DOHH2 (cell line): ENCODE data around the gene LSM2.

Experiments used
- H3F3A ChIP-seq: fragments of 200-600 bp; sonication (generic), shearing (Covaris generic); 2 replicates; pipeline ENCODE4 v1.6.0; 2016; ENCODE audit warnings: antibody characterized with exemption, mild to moderate bottlenecking; ENCODE audit not compliant: control insufficient read depth, insufficient read depth
- H3K27ac ChIP-seq: fragments of 200-600 bp; sonication (generic); 2 replicates; pipeline ENCODE4 v1.5.1; 2014; ENCODE audit warnings: low read depth, mild to moderate bottlenecking, low read length, moderate library complexity
- H3K27me3 ChIP-seq: fragments of 200-600 bp; sonication (generic); 2 replicates; pipeline ENCODE4 v1.6.1; 2014; ENCODE audit warnings: mild to moderate bottlenecking, low read length, mixed read lengths; ENCODE audit not compliant: control insufficient read depth
- H3K36me3 ChIP-seq: fragments of 200-600 bp; sonication (generic); 2 replicates; pipeline ENCODE4 v1.6.1; 2014; ENCODE audit warnings: mild to moderate bottlenecking, low read length, moderate library complexity, mixed read lengths; ENCODE audit not compliant: control insufficient read depth
- H3K4me1 ChIP-seq: fragments of 200-600 bp; sonication (generic); 2 replicates; pipeline ENCODE4 v1.6.1; 2014; ENCODE audit warnings: mild to moderate bottlenecking, low read length, mixed read lengths; ENCODE audit not compliant: control insufficient read depth
- H3K4me2 ChIP-seq: fragments of 200-600 bp; sonication (generic); 2 replicates; pipeline ENCODE4 v1.6.0; 2014; ENCODE audit warnings: mild to moderate bottlenecking, low read length, moderate library complexity
- H3K4me3 ChIP-seq: fragments of 200-600 bp; sonication (generic); 2 replicates; pipeline ENCODE4 v1.5.1; 2014; ENCODE audit warnings: mild to moderate bottlenecking, low read length, mixed read lengths
- H3K79me2 ChIP-seq: fragments of 200-600 bp; sonication (generic); 2 replicates; pipeline ENCODE4 v1.6.1; 2014; ENCODE audit warnings: mild to moderate bottlenecking, low read length, mixed read lengths; ENCODE audit not compliant: control insufficient read depth
- H3K9me2 ChIP-seq: fragments of 200-600 bp; sonication (generic); replicated peaks from 2 replicates; pipeline ENCODE4 v1.6.1; 2014; ENCODE audit warnings: mild to moderate bottlenecking, low read length, mixed read lengths; ENCODE audit not compliant: control insufficient read depth
- H3K9me3 ChIP-seq: fragments of 200-600 bp; sonication (generic); 2 replicates; pipeline ENCODE4 v1.6.1; 2014; ENCODE audit warnings: antibody characterized with exemption, low read length, mixed read lengths; ENCODE audit not compliant: control insufficient read depth, insufficient read depth
- H4K20me1 ChIP-seq: fragments of 200-600 bp; sonication (generic); 2 replicates; pipeline ENCODE4 v1.6.0; 2014; ENCODE audit warnings: low read depth, mild to moderate bottlenecking, antibody characterized with exemption, low read length, moderate library complexity; ENCODE audit not compliant: control insufficient read depth, insufficient read depth
- EZH2phosphoT487 ChIP-seq: fragments of 200-600 bp; sonication (generic); IDR thresholded peaks from 2 replicates; pipeline ENCODE4 v1.6.1; 2017; ENCODE audit warnings: borderline replicate concordance, mild to moderate bottlenecking, antibody characterized with exemption, low read length, moderate library complexity, mixed read lengths
- TF ChIP-seq, protein P1 (sequence below): fragments of 200-600 bp; sonication (generic); IDR thresholded peaks from one replicate; pipeline ENCODE4 v1.5.1; 2014; ENCODE audit warnings: antibody characterized with exemption, mild to moderate bottlenecking, low read depth, low read length; ENCODE audit not compliant: poor library complexity, severe bottlenecking

The LSM2 gene

DNA sequence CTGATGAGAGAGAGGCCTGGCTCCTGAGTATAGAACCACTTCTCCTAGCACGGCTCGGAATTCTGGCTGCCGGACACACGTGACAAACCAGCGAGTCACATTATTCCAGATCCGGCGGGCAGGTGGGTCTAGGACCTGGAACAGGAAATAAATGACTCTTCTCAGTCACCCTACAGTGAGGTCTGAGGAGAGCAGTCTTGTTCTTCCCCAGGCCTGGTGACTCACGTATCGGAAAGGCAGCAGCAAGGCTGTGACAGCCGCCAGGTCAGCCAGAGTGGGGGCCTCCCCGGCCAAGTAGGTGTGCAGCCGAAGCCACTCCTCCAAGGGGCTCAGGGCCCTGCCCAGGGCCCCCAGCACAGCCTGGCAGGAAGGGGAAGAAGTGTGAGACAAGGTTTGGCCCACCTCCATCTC is 14.0 kb downstream of the LSM2 start:
- no peak overlapping the region for H3K4me3 ChIP-seq
- peaks cover 50% of the 10 kb centered on the region for H3K4me1 ChIP-seq
- H3K27ac ChIP-seq = no peak overlapping the region
- H3K9me3 ChIP-seq = no peaks in the 10 kb centered on the region
- H3K9me2 ChIP-seq = no peaks in the 10 kb centered on the region
- H3K36me3 ChIP-seq = peaks cover 61% of the 10 kb centered on the region
- no peak overlapping the region for H3K4me2 ChIP-seq
- H3F3A ChIP-seq = peaks cover 22% of the 10 kb centered on the region
- peaks cover 42% of the 10 kb centered on the region for H3K79me2 ChIP-seq
- peaks cover 4% of the 10 kb centered on the region; the same call in 1 of the 2 replicates for H4K20me1 ChIP-seq
- no peak for TF ChIP-seq EZH2phosphoT487
- TF ChIP-seq, protein P1, sequence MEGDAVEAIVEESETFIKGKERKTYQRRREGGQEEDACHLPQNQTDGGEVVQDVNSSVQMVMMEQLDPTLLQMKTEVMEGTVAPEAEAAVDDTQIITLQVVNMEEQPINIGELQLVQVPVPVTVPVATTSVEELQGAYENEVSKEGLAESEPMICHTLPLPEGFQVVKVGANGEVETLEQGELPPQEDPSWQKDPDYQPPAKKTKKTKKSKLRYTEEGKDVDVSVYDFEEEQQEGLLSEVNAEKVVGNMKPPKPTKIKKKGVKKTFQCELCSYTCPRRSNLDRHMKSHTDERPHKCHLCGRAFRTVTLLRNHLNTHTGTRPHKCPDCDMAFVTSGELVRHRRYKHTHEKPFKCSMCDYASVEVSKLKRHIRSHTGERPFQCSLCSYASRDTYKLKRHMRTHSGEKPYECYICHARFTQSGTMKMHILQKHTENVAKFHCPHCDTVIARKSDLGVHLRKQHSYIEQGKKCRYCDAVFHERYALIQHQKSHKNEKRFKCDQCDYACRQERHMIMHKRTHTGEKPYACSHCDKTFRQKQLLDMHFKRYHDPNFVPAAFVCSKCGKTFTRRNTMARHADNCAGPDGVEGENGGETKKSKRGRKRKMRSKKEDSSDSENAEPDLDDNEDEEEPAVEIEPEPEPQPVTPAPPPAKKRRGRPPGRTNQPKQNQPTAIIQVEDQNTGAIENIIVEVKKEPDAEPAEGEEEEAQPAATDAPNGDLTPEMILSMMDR = no peak
- no peaks in the 10 kb centered on the region for H3K27me3 ChIP-seq

DNA sequence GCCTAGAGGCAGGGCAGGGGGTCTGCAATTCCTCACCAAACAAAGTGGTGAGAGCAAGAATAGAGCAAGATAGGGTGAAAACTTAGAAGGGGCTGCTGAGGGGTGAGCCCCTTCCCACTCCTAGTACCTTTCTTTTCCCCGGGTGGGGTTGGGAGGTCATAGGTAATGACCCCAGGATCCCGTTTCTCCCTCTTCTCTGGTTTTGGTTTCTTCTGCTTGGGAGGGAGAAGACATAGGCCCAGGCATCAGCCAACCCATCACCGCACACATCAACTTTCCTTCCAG is 14.7 kb downstream of the LSM2 start:
- H3K79me2 ChIP-seq = peaks cover 42% of the 10 kb centered on the region

DNA sequence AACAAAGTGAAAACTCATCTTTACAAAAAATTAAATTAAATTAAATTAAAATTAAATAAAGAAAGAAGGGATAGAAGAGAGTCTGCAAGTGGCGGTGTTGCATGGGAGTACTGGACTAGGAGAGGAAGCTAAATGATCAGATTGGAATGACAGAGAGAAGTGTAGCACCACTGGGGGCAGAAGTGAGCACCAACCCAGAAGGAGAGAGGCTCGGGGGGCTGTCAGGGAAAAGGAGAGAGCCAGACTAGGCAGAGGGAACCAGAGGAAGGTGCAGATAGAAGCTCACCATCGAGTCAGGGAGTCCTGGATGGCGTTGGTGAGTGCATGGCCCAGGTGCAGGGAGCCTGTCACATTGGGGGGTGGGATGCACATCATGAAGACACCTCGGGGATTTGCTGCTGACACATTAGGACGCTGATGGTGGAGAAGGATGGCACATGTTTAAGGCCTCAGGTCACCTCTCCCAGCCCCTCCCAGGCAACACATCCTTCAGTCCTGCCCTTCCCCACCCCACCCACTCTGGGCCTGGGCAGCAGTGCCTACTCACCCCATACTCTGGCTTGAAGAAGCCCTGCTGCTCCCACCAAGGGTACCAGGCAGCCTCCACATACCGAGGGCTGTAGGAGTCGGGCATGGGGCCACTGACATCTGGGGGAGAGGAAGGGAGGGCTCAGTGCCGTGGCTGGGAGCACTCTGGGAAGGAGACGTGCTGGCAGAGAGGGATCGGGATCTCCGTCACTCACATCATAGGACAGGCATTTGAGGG is 15.3 kb downstream of the LSM2 start:
- Histone ChIP-seq H3K27me3 (no peaks in the 10 kb centered on the region), H3K79me2 (peaks cover 42% of the 10 kb centered on the region), H3K27ac (no peak overlapping the region), H3K4me1 (peaks cover 38% of the 10 kb centered on the region), H4K20me1 (peaks cover 4% of the 10 kb centered on the region; the same call in 1 of the 2 replicates), H3F3A (peaks cover 10% of the 10 kb centered on the region), H3K9me3 (no peaks in the 10 kb centered on the region), H3K9me2 (no peaks in the 10 kb centered on the region), H3K4me3 (no peak overlapping the region), H3K4me2 (no peak overlapping the region), H3K36me3 (peaks cover 56% of the 10 kb centered on the region)
- TF ChIP-seq, protein P1 = peak; percentile 80
- no peak for TF ChIP-seq EZH2phosphoT487

More for the DNA sequence above, 14.7 kb downstream of the LSM2 start:
- H3K4me3 ChIP-seq = no peak overlapping the region
- H3K36me3 ChIP-seq = peaks cover 61% of the 10 kb centered on the region
- H3K9me2 ChIP-seq = no peaks in the 10 kb centered on the region
- peaks cover 43% of the 10 kb centered on the region for H3K4me1 ChIP-seq
- no peaks in the 10 kb centered on the region for H3K27me3 ChIP-seq
- H3K9me3 ChIP-seq = no peaks in the 10 kb centered on the region
- H4K20me1 ChIP-seq = peaks cover 4% of the 10 kb centered on the region; the same call in 1 of the 2 replicates
- TF ChIP-seq, protein P1 = no peak
- H3F3A ChIP-seq = peaks cover 15% of the 10 kb centered on the region
- no peak overlapping the region for H3K4me2 ChIP-seq
- H3K27ac ChIP-seq = no peak overlapping the region
